Measurements from ENCODE around the gene PDE3A. TPM values are rescaled to one million over a fixed set of nuclear protein-coding genes. Genes with fewer than 3 reads are reported as not detected.

PDE3A gene
- polyA plus RNA-seq, 1 of the 3 experiments (the other 2 are of a cell fraction), result 0.67 TPM

DNA sequence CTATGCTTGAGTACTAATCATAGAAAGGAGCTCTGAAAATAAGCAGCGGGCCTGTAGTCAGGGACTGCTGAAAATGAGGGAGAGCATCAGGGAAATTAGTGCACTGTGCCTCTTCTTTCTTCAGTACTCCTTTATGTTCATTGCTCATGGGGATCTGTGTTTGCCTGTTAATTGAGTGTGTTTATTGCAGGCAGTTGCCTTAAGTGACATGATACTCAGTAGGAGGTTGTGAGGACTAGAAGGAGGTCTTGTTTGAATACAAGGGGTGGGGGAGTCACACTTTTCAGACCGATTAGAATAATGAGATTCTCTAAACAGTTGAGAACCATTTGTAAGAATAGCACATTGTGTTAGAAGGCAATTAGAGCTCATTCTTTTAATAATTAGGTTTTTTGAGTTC, 224.2 kb downstream of the PDE3A start:
- Histone ChIP-seq H4K20me1 (ENCODE audit: insufficient read depth) (no peaks in the 10 kb centered on the region), H3K79me2 (ENCODE audit: insufficient read depth) (peaks cover 14% of the 10 kb centered on the region), H3K9me3 (no peaks in the 10 kb centered on the region), H3K4me1 (ENCODE audit: control insufficient read depth in 1 of 2, insufficient read depth in 2 of 2, low read depth in 1 of 2, low read length in 1 of 2) (peaks cover 0 to 18% of the 10 kb centered on the region in 2 experiments; a peak in 2 of 4 replicates), H3F3A (replicated peaks; ENCODE audit: insufficient read depth) (no peaks in the 10 kb centered on the region), H3K36me3 (replicated peaks in 1 of 2; ENCODE audit: control insufficient read depth in 1 of 2, insufficient read depth in 2 of 2, low read length in 1 of 2) (peaks cover 0 to 4% of the 10 kb centered on the region in 2 experiments), H3K9ac (no peak overlapping the region), H3K9me2 (no peaks in the 10 kb centered on the region), H2AFZ (ENCODE audit: low read depth) (no peak overlapping the region), H3K27me3 (ENCODE audit: insufficient read depth) (no peaks in the 10 kb centered on the region), H3K27ac (ENCODE audit: low read depth in 2 of 2, low read length in 1 of 2) (peak overlapping the region in 1 of 2 experiments; percentile 58; a peak in 1 of 4 replicates), H3K4me3 (ENCODE audit: low read depth in 2 of 2, low read length in 1 of 2) (no peak overlapping the region), H3K4me2 (no peak overlapping the region)
- WGBS (ENCODE audit: low lambda C conversion rate), result 90% methylated on average over 2 of the region's 2 CpGs
- no peak for DNase-seq
- POLR2A ChIA-PET, result no interaction called here
- TF ChIP-seq, protein P1, sequence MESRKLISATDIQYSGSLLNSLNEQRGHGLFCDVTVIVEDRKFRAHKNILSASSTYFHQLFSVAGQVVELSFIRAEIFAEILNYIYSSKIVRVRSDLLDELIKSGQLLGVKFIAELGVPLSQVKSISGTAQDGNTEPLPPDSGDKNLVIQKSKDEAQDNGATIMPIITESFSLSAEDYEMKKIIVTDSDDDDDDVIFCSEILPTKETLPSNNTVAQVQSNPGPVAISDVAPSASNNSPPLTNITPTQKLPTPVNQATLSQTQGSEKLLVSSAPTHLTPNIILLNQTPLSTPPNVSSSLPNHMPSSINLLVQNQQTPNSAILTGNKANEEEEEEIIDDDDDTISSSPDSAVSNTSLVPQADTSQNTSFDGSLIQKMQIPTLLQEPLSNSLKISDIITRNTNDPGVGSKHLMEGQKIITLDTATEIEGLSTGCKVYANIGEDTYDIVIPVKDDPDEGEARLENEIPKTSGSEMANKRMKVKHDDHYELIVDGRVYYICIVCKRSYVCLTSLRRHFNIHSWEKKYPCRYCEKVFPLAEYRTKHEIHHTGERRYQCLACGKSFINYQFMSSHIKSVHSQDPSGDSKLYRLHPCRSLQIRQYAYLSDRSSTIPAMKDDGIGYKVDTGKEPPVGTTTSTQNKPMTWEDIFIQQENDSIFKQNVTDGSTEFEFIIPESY (IDR thresholded peaks at IDR 0.05; ENCODE audit: borderline replicate concordance, low read depth), result no peak
- no peak for TF ChIP-seq NRF1 (IDR thresholded peaks at IDR 0.05; ENCODE audit: low read depth, low read length)
- no peak for TF ChIP-seq FOSL2 (IDR thresholded peaks at IDR 0.05; ENCODE audit: borderline replicate concordance, low read depth)
- no peak for TF ChIP-seq TCF12 (IDR thresholded peaks at IDR 0.05)
- TF ChIP-seq, protein P2, sequence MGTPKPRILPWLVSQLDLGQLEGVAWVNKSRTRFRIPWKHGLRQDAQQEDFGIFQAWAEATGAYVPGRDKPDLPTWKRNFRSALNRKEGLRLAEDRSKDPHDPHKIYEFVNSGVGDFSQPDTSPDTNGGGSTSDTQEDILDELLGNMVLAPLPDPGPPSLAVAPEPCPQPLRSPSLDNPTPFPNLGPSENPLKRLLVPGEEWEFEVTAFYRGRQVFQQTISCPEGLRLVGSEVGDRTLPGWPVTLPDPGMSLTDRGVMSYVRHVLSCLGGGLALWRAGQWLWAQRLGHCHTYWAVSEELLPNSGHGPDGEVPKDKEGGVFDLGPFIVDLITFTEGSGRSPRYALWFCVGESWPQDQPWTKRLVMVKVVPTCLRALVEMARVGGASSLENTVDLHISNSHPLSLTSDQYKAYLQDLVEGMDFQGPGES (IDR thresholded peaks at IDR 0.05; ENCODE audit: low read depth, low read length), result no peak
- TF ChIP-seq RFX5 (IDR thresholded peaks at IDR 0.05; ENCODE audit: low read length), result no peak
- TF ChIP-seq GATA2 (CRISPR knock-in tag; IDR thresholded peaks at IDR 0.05), result no peak
- TF ChIP-seq EP300 (IDR thresholded peaks at IDR 0.05; ENCODE audit: borderline replicate concordance in 1 of 2, low read depth in 1 of 2, low read length in 1 of 2), result no peak
- TF ChIP-seq SIN3A (IDR thresholded peaks at IDR 0.05; ENCODE audit: borderline replicate concordance, low read depth, low read length), result no peak
- CTCF ChIA-PET, result interaction anchor here (0.9 to 2.8 kb wide), 4 partner anchors 10 to 677 kb away, joined by 3 to 13 read pairs (median 5); partner anchors contain the start of gene PDE3A

DNA sequence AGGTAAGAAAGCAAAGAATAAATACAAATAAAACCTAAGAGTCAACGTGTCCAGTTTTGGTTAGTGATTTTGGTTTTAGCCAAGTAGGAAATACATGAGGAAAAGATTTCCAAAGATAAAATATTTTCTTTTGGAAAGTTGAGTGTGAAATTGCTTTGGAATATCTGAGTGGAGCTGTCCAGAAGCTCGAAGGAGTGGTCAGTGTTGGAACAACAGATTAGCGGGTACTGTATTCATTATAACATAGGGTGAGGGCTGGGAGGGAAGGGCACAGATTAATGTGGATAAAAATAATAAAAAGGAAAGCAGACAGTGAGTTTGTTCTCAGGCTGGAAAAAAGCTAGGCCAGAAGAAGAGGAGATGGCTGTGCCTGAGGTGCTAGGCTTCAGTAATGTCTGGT, 225.3 kb downstream of the PDE3A start:
- no peak for DNase-seq
- Histone ChIP-seq H3K36me3 (replicated peaks in 1 of 2; ENCODE audit: control insufficient read depth in 1 of 2, insufficient read depth in 2 of 2, low read length in 1 of 2) (peaks cover 0 to 4% of the 10 kb centered on the region in 2 experiments), H3K9me2 (no peaks in the 10 kb centered on the region), H3F3A (replicated peaks; ENCODE audit: insufficient read depth) (no peaks in the 10 kb centered on the region), H3K79me2 (ENCODE audit: insufficient read depth) (peaks cover 14% of the 10 kb centered on the region), H3K4me2 (no peak overlapping the region), H3K27ac (ENCODE audit: low read depth in 2 of 2, low read length in 1 of 2) (no peak overlapping the region), H4K20me1 (ENCODE audit: insufficient read depth) (no peaks in the 10 kb centered on the region), H3K9ac (no peak overlapping the region), H2AFZ (ENCODE audit: low read depth) (no peak overlapping the region), H3K4me1 (ENCODE audit: control insufficient read depth in 1 of 2, insufficient read depth in 2 of 2, low read depth in 1 of 2, low read length in 1 of 2) (peaks cover 0 to 9% of the 10 kb centered on the region in 2 experiments; a peak in 2 of 4 replicates), H3K4me3 (ENCODE audit: low read depth in 2 of 2, low read length in 1 of 2) (no peak overlapping the region), H3K27me3 (ENCODE audit: insufficient read depth) (no peaks in the 10 kb centered on the region), H3K9me3 (no peaks in the 10 kb centered on the region)
- ChIA-PET CTCF (interaction anchor here (0.8 to 2.8 kb wide), 4 partner anchors 9 to 226 kb away, joined by 3 to 13 read pairs (median 5); partner anchors contain the start of gene PDE3A), POLR2A (no interaction called here)
- no peak for TF ChIP-seq EP300 (IDR thresholded peaks at IDR 0.05; ENCODE audit: borderline replicate concordance in 1 of 2, low read depth in 1 of 2, low read length in 1 of 2)
- no peak for TF ChIP-seq MEF2A (IDR thresholded peaks at IDR 0.05; ENCODE audit: borderline replicate concordance, low read depth)
- TF ChIP-seq MXI1 (IDR thresholded peaks at IDR 0.05; ENCODE audit: low read depth, low read length), result no peak
- TF ChIP-seq FOSL2 (IDR thresholded peaks at IDR 0.05; ENCODE audit: borderline replicate concordance, low read depth), result no peak
- TF ChIP-seq, protein P3, sequence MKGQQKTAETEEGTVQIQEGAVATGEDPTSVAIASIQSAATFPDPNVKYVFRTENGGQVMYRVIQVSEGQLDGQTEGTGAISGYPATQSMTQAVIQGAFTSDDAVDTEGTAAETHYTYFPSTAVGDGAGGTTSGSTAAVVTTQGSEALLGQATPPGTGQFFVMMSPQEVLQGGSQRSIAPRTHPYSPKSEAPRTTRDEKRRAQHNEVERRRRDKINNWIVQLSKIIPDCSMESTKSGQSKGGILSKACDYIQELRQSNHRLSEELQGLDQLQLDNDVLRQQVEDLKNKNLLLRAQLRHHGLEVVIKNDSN (IDR thresholded peaks at IDR 0.05; ENCODE audit: borderline replicate concordance, low read depth), result no peak
- TF ChIP-seq, protein P4, sequence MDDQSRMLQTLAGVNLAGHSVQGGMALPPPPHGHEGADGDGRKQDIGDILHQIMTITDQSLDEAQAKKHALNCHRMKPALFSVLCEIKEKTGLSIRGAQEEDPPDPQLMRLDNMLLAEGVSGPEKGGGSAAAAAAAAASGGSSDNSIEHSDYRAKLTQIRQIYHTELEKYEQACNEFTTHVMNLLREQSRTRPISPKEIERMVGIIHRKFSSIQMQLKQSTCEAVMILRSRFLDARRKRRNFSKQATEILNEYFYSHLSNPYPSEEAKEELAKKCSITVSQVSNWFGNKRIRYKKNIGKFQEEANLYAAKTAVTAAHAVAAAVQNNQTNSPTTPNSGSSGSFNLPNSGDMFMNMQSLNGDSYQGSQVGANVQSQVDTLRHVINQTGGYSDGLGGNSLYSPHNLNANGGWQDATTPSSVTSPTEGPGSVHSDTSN (IDR thresholded peaks at IDR 0.05), result no peak
- TF ChIP-seq RAD21 (IDR thresholded peaks at IDR 0.05; ENCODE audit: low read length), result no peak
- no peak for TF ChIP-seq YY1 (IDR thresholded peaks at IDR 0.05; ENCODE audit: low read depth)
- no peak for TF ChIP-seq GATA2 (CRISPR knock-in tag; IDR thresholded peaks at IDR 0.05)
- no peak for TF ChIP-seq NRF1 (IDR thresholded peaks at IDR 0.05; ENCODE audit: low read depth, low read length)
- no peak for TF ChIP-seq RCOR1 (IDR thresholded peaks at IDR 0.05; ENCODE audit: low read length)
- TF ChIP-seq TEAD4 (IDR thresholded peaks at IDR 0.05; ENCODE audit: borderline replicate concordance, insufficient read depth), result no peak
- TF ChIP-seq, protein P1 (IDR thresholded peaks at IDR 0.05; ENCODE audit: borderline replicate concordance, low read depth), result no peak
- 89% methylated on average over 3 of the region's 3 CpGs for WGBS (ENCODE audit: low lambda C conversion rate)

Data from SK-N-SH (cell line).